SKM-1 treated with dmso at 0.1 percent for 144 hours (cell line): ENCODE measurements around the gene HYDIN.
"Not testable (repeated sequence)": the region's sequence is repeated elsewhere in the genome, so short reads cannot be mapped to it uniquely, and the experiment has no call there.

ENCODE experiments used
- DNase-seq: peaks from one replicate; lab custom pipeline; 2025; ENCODE audit not compliant: unreplicated experiment; lab: John Stamatoyannopoulos, UW

HYDIN gene

GRCh38 chr16:71226229-71227141, 4.0 kb downstream of the HYDIN start:
- DNase-seq: no peak

DNA sequence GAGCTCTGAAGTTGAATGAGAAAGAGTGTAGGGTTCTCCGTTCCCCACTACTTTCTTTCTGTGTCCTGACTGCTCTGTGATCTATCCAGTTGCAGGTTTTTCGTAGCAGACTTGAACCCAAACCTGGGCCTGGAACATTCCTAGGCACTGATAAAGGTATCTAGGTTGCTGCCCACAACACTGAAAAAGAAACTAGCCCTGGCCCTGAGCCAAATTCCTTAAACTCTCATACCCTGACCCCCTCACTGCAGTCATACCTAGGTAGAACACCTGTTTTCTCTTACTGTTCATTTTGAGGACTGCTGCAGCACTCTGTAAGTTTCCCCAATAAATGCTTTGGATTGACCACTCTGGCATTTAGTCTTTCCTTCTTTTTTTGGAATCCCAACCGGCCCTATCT, 5.4 kb downstream of the HYDIN start:
- DNase-seq: no peak

- DNase-seq: no peak
Observed at GRCh38 chr16:71218306-71218963, 12.1 kb downstream of the HYDIN start.

- no peak for DNase-seq
Observed at GRCh38 chr16:71217506-71217905, 13.0 kb downstream of the HYDIN start.

GRCh38 chr16:71216714-71217113, 13.8 kb downstream of the HYDIN start:
- no peak for DNase-seq

DNA sequence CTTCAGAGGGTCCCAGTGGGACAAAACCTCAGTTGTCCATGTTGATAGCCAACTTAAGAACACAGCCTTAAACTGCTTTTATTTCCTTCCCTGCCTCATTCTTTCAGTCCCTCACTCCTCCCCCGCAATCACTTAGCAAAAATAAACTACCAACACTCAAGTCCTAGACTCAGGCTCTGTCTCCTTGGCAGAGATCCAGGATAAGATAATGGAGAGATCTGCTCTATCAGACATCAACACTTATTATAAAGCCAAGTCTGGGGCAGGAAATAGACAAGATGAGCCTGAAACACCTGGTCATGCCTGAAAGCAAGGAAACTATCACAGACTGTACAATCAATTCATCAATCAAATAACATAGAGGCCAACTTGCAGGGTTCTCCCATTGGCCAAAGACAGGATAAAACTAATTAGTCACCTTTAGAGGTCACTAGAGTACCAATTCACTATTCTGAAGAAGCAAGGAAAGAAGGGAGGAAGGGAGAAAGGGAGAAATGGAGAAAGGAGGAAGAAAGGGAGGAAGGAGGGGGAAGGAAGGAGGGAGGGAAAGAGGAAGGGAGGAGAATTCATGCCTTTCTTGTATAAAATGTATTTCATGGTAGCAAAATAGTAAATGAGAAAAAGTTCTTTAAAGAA, 15.7 kb downstream of the HYDIN start:
- DNase-seq: no peak

GRCh38 chr16:71205482-71206131, 24.9 kb downstream of the HYDIN start:
- DNase-seq: no peak

DNA sequence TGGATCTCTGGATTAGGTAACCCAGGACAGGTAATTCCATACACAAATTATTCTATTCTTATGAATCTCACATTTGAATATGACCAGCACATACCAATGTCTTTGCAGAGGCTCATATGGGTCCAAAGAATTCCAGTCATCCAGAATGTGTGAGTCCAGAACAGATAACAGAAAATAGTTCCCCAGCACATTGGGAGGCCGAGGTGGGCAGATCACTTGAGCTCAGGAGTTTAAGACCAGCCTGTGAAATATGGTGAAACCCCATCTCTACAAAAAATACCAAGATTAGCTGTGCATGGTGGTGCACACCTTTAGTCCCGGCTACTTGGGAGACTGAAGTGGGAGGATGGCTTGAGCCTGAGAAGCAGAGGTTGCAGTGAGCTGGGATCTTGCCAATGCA, 26.9 kb downstream of the HYDIN start:
- no peak for DNase-seq

DNA sequence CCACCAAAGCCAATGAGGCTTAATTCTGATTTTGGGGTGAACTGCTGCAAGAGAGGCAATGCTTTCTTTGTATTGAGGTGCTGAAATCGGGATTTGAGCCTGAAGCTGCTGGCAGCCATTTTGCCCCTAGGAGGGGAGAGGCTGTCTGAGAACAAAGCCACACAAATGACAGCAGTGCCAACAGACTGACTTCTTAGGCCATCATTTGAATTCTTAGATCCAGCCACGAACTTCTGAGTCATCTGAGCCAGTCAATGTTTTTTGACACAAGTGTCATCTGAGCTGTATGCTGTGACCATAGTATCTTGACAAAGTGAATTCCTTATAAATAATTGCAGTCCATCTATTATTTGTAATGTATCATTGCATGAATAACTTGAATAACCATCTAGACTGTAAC, 29.0 kb downstream of the HYDIN start:
- DNase-seq: no peak

DNA sequence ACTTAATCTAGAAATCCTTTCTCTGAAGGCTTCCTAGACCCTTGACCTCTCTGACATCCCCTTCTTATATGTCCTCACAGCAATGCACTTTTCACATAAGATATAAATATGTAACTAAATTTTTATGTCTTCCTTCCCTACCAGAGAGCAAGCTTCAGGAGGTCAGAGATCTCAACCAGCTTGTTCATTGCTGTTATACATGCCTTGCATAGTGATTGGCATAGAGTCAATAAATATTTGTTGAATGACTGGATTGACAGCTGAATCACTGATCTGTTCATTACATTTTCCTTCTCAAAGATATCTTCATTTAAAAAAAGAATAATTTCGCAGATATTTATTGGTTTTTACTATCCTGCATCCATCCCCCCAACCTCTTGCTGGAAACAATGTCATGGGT, 29.5 kb downstream of the HYDIN start:
- no peak for DNase-seq

GRCh38 chr16:71198408-71198807, 32.1 kb downstream of the HYDIN start:
- DNase-seq: no peak

- DNase-seq: no peak
Observed at GRCh38 chr16:71192387-71192786, 38.1 kb downstream of the HYDIN start.

- no peak for DNase-seq
Observed at GRCh38 chr16:71188956-71189712, 41.4 kb downstream of the HYDIN start.

DNA sequence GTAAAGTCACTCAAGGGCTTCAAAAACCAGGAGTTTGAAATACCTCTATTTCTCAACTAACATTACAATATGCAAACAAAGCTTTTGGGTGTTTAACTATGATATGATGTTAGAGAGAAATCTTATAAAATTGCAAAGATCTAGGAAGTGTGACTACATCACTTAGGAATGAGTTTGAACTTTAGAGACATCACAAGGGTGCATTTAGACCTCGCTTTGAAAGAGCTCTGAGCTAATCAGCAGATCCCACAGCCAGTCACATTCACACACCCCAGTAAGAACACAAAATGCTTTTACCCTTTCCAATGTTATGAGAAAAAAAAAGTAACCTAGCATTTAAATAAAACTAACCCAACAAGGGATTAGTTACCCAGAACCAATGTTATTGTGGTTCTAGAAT, 45.2 kb downstream of the HYDIN start:
- no peak for DNase-seq

- DNase-seq: no peak
Observed at GRCh38 chr16:71179569-71179968, 51.0 kb downstream of the HYDIN start.

GRCh38 chr16:71172481-71173207, 57.9 kb downstream of the HYDIN start:
- DNase-seq: no peak

GRCh38 chr16:71161007-71161406, 69.5 kb downstream of the HYDIN start:
- not testable (repeated sequence) for DNase-seq

GRCh38 chr16:71157278-71157677, 73.2 kb downstream of the HYDIN start:
- not testable (repeated sequence) for DNase-seq

DNA sequence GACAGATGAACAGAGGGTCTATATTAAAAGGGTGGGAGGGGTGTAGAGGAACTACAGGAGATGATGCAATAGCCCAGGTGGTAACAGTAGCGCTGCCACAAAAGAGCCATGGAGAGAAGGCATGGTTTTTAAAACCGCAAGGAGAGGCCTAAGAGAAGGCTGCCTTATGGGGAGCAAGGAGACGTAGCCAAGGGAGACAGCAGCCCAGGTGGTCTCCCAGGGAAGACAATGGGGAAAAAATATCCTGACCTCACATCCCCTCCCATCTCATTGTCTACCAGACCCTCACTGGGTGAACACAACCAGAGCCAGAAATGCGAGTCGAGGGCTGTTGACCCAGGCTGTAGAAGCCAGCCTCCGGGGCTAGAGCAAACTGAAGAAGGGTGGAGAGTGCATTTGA, 77.2 kb downstream of the HYDIN start:
- DNase-seq: not testable (repeated sequence)

DNA sequence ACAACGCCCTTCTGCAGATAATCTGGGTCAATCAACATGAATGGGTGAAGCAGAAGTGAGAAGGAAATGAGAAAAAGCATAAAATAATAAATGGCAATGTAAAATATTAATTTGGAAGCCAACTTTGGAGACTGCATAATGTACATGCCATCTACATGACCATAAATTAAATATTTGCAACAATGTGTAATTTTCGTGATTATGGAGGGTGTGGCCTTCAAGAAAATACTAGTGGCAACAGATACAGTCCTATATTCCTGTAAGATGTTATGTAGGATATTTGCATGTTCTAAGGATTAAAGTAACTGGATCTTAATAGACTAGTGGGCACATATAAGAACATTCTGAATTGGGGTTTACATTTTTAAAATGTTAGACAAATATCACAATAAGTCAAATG, 78.9 kb downstream of the HYDIN start:
- DNase-seq: not testable (repeated sequence)
